Bronchial epithelial cell (primary cell): ENCODE results near the gene IL19. TPM values are rescaled to one million over a fixed set of nuclear protein-coding genes. Genes with fewer than 3 reads are reported as not detected.

Experiments used
- DNase-seq: peaks from one replicate; pipeline ENCODE4 v3.0.0-alpha.2; 2010; ENCODE audit warnings: low read depth
- FAIRE-seq: peaks from 2 replicates; lab custom pipeline; 2011; peaks lifted over from hg19 to GRCh38; lab: Jason Lieb, UNC
- H3K27me3 ChIP-seq: 2 replicates; pipeline ENCODE4 v1.5.1; 2011; ENCODE audit warnings: low read length; ENCODE audit not compliant: control insufficient read depth, insufficient read depth
- H3K36me3 ChIP-seq: 2 replicates; pipeline ENCODE4 v1.5.1; 2011; ENCODE audit warnings: low read length; ENCODE audit not compliant: control insufficient read depth, insufficient read depth
- H3K4me3 ChIP-seq: 2 replicates; pipeline ENCODE4 v1.5.1; 2011; ENCODE audit warnings: mild to moderate bottlenecking, low read depth, low read length, control low read depth
- total RNA-seq: library from RNA; depleted of rRNA; stranded (reverse); fragments of >200 nt; gene quantifications from 2 replicates; pipeline ENCODE4 v1.2.1, GENCODE V29; 2014
- TF ChIP-seq, protein P1 (sequence below): IDR thresholded peaks from 2 replicates; pipeline ENCODE4 v1.5.1; 2011; ENCODE audit warnings: mild to moderate bottlenecking, moderate library complexity, low read length, control low read depth, inconsistent platforms; ENCODE audit not compliant: insufficient read depth, severe bottlenecking

The IL19 gene
- total RNA-seq, 1 donor from 2014 or later = not detected

DNA sequence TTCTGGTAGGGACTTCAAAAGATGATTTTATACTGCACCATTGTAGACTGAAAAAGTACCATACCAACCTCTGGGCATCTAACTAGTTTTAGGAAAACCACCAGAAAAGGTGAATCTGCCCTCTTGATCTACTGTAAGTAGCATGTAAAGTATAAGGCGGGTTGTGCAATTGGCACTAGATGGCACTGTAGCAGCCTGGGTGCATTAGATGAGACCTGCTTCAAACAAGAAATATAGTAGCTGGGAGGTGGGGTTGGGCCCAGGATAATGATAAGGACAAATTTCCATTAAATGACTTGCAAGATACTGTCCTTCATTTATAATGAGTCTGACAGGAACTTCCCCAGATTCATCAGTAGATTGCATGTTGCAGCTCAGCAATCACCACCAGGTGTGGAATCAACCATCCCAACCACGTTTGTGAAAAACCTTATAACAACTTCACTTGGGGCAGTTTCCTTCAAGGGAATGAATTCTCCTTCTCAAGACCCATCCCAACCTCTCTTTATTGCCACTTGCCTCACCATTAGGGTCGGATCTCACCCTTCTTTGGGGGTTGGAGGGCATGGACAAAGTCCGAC is 39.0 kb downstream of the IL19 start:
- DNase-seq = peak; percentile 68
- Histone ChIP-seq H3K4me3 (no peak overlapping the region), H3K27me3 (no peaks in the 10 kb centered on the region), H3K36me3 (no peaks in the 10 kb centered on the region)
- FAIRE-seq = no peak
- TF ChIP-seq, protein P1, sequence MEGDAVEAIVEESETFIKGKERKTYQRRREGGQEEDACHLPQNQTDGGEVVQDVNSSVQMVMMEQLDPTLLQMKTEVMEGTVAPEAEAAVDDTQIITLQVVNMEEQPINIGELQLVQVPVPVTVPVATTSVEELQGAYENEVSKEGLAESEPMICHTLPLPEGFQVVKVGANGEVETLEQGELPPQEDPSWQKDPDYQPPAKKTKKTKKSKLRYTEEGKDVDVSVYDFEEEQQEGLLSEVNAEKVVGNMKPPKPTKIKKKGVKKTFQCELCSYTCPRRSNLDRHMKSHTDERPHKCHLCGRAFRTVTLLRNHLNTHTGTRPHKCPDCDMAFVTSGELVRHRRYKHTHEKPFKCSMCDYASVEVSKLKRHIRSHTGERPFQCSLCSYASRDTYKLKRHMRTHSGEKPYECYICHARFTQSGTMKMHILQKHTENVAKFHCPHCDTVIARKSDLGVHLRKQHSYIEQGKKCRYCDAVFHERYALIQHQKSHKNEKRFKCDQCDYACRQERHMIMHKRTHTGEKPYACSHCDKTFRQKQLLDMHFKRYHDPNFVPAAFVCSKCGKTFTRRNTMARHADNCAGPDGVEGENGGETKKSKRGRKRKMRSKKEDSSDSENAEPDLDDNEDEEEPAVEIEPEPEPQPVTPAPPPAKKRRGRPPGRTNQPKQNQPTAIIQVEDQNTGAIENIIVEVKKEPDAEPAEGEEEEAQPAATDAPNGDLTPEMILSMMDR = peak; percentile 69

DNA sequence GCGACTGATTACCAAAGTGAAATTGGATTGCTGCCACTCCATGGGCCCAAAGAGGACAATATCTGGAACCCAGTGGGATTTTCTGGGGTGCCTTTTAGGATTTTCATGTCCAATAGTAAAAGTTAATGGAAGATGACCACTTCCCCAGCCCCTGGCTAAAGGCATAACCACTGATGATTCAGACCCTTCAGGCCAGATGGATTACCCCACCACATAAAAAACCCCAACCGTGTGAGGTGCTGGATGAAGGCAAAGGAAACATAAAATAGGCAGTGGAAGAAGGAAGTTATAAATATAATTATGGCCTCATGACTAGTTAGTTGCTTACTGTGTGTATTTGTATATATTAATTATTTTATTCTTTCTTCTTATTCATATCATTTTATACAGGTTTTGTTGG is 41.9 kb downstream of the IL19 start:
- H3K4me3 ChIP-seq = no peak overlapping the region
- FAIRE-seq (no peak), DNase-seq (no peak)
- TF ChIP-seq, protein P1 = no peak
- H3K27me3 ChIP-seq = no peaks in the 10 kb centered on the region
- H3K36me3 ChIP-seq = no peaks in the 10 kb centered on the region

DNA sequence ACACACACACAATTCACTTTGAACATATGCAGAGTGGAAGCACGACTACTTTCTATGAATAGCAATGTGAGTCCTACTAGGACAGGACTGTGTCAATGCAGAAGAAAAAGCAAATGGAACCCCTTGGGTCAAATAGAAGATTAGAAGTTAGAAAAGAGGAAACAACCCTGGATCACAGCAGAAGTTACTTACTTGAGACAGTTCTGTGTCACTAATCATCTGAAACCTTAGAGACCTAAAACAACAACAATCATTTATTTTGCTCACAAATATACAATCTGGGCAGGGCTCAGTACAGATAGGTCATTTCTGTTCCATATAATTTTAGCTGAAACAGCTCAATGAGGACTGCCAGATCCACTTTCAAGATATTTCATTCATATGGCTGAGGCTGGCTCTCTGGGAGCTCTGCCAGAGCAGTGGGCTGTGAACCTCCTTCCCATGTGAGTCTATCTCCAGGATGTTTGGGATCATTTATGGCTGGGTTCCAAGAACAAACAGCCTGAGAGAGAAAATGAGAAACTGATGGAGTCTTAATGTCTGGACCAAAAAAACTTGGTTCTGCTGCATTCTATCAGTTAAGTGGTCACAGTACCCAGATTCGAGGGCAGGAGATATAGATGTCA is 44.3 kb downstream of the IL19 start:
- Histone ChIP-seq H3K36me3 (no peaks in the 10 kb centered on the region), H3K4me3 (no peak overlapping the region), H3K27me3 (no peaks in the 10 kb centered on the region)
- FAIRE-seq (peak; percentile 18), DNase-seq (no peak)
- TF ChIP-seq, protein P1 = no peak

DNA sequence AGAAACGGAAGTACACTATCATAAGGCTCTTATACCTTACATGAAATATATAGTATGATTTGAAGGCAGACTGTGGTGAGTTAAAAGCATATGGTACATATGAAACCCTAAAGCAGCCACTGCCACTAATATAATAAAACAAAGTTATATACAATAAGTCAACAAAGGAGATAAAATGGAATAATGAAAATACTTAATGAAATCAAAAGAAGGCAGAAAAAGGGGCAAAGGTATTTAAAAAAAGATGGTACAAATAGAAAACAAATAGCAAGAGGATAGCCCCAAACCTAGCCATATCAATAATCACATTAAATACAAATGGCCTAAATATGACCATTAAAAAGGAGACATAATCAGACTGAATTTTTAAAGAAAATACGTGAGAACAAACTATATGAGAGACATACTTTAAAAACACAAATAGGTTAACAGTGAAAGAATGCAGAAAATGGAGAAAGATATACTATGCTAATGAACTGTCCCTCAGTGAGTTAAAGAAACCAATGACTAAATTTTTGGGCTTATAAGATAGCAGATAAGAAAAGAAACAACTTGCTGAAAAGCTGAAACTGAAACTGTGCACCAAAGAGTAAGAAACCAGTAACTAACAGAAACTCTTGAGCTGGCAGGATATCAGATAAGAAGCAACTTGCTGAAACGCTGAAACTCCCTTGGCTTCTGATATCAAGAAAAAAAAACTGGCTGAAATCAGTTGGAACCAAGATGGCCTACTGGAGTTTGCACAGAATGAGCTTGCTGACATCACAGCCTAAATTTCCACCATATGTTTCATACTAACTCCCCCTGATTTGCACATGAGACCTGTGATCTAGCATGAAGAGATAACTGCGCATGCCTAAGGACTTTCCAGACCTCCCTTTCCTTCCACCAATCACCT is 46.1 kb downstream of the IL19 start:
- DNase-seq (no peak), FAIRE-seq (no peak)
- Histone ChIP-seq H3K27me3 (no peaks in the 10 kb centered on the region), H3K36me3 (no peaks in the 10 kb centered on the region), H3K4me3 (no peak overlapping the region)
- TF ChIP-seq, protein P1 = no peak

DNA sequence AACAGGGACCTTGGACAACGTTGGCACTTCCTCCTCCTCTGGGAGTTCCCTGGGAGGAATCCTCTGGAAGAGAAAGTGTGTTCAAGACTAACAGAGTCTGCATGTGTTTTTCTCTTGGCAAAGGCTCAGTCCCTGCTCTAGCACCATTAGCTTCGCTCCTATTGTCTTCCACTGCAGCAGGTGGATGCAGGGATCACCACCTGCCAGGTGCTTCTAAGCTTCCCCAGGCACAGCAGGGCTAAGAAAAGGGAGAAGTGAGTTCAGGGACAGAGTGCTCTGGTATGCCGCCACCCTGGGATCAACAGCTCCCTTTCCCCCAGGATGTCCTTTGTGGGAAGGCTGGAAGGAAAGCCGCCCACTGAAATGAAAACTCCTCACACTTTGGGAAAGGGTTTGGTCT is 50.9 kb downstream of the IL19 start:
- Histone ChIP-seq H3K27me3 (no peaks in the 10 kb centered on the region), H3K36me3 (no peaks in the 10 kb centered on the region), H3K4me3 (no peak overlapping the region)
- TF ChIP-seq, protein P1 = no peak
- FAIRE-seq (no peak), DNase-seq (no peak)
